Activated gamma-delta T cell (primary cell): ENCODE data around the gene TINCR.
"Not testable (repeated sequence)": the region's sequence is repeated elsewhere in the genome, so short reads cannot be mapped to it uniquely, and the experiment has no call there.

Source experiments
- DNase-seq: peaks from one replicate; lab custom pipeline; 2025; lab: John Stamatoyannopoulos, UW
- total RNA-seq, 2 donors: gene quantifications; one replicate each; lab custom pipeline; 2026; lab: John Stamatoyannopoulos, UW

Gene TINCR
- total RNA-seq = 1.6 to 2.4 reads per million in 2 donors

DNA sequence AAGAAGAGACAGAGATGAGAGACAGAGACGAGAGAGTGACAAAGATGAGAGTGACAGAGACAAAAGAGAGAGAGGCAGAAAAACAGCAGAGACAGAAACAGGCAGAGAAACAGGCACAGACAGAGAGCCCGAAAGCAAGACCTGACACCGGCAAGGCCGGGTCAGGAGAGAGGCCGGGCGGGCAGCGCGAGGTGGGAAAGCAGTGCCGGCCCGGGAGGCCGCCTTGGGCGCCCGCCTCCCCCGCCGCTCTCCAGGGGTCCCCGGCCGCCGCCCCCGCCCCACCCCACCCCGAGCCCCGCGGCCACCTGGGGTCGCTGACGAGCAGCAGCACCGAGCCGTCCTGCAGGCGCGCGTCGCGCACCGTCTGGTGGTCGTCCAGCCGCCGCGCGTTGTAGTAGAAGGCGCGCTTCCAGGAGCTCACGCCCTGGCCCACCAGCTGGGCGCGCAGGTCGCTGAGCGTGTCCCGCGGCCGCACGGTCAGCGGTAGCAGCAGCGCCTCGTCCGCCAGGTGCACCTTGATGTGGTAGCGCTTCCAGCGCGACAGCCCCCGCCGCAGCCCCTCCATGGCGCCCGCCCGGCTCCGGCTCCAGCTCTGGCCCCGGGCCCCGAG lies at the start of gene TINCR:
TINCR (minus strand) TSS at position 594 of the 610 bp plus-strand sequence.
- DNase-seq = no peak

DNA sequence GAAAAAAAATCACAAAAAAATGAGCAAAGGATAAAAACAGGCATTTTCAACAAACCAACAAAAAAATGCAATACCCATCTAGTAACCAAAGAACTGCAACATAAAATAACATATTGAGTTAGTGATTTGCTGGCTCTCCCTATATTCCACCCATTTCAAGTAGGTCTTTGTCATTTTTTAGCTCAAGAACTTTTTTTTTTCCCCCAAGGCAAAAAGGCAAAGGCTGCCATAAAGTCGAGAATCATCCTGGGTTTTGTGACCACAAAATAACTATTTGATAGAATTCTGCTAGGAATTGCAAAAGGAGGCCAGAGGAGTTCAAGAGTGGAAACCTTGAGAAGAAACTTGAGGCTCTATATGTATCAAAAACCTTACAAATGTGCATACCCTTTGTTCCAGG lies 49.3 kb upstream of the TINCR start:
- DNase-seq = no peak

GRCh38 chr19:5615756-5616327 lies 48.1 kb upstream of the TINCR start:
- DNase-seq = no peak

- DNase-seq = no peak
Observed at GRCh38 chr19:5612891-5613865, 45.4 kb upstream of the TINCR start.

- no peak for DNase-seq
Observed at GRCh38 chr19:5609881-5610448, 42.2 kb upstream of the TINCR start.

GRCh38 chr19:5608766-5609165 lies 41.0 kb upstream of the TINCR start:
- DNase-seq = not testable (repeated sequence)

- DNase-seq = no peak
Observed at GRCh38 chr19:5608291-5608690, 40.5 kb upstream of the TINCR start.

DNA sequence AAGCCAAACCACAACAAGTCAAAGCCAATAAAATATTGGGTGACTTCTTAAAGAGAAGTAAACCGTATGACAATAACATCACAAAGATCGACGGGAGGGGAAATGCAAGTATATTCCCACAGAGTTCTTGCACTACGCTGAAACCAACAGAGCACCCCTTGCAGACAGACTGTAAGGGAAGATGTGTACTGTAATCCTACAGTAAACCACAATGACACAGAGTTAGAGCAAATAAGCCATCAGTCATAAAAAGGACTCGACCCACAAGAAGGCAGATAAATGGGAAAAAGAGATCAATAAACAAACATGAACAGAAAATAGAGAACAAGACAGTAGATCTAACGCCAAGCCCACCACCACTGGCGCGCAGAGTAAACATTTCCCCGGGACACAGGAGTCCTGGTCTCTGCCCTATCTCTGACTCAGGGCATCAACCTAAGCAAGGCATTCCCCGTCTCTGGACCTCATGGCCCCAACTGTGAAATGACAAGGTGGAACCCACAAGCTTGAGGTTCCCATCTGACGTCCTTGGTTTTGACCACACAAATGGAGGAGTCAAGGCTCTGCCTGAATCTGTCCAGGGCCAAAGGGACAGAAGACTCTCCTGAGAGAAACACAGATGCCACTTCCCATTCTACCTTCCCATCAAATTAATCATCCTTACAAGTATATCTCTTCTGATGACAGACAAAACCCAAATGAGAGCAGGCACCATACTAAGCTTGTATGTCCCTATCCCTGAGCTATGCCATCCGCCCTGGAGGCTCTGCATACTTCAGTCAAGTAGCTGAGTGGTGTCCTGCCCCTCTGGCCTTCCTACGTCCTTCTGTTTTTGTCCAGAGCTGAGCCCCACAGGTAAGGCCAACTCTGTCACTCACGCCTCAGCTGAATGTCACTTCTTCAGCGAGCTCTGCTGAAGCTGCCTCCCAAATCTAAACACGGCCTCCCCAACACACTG lies 39.8 kb upstream of the TINCR start:
- DNase-seq = no peak

DNA sequence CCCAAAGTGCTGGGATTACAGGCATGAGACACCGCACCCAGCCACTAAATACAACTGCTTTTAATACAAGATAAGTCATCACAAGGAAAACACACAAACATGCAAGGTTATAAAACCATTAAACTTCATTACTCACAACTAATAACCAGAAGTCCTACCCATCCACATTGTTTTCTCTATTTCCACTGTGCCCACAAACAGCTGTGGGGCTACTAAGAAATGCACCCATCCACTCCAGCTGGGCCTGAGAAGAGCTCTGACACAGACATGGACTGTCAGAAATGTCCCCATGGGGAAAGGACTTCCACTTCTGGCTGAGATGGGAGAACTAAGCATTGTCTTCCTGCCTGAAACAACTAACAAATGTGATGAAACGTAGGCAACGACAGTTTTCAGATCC lies 37.6 kb upstream of the TINCR start:
- DNase-seq = no peak

DNA sequence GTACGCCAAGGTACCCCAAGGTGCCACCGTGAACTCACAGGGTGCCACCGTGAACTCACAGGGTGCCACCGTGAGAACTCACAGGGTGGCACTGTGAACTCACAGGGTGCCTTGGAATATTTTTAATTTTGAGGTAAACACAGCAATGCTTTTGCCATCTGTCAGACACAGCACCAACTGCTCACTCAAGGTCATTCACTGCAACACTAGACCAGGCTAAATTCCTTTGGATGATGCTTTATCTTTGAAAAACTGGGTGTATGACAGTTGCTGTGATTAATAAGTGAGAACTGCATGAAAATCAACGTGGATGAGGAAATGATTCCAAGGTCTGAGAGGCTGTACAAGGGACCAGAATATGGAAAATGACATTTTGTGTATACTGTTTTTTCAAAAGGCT lies 35.9 kb upstream of the TINCR start:
- no peak for DNase-seq

- DNase-seq = no peak
Observed at GRCh38 chr19:5600797-5601196, 33.0 kb upstream of the TINCR start.

DNA sequence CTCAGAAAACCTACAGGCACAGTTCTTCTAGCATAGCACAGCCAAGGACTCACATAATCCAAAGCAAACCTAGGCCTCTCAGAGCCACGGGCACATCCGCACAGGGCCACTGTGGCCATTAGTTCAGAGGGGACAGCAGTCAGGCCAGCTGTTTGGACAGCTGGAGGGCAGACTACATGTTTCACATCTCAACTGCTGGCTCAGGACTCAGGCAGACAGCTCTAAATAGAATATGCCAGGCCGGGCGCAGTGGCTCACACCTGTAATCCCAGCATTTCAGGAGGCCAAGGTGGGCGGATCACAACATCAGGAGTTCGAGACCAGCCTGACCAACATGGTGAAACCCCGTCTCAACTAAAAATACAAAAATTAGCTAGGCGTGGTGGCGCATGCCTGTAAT lies 28.0 kb upstream of the TINCR start:
- DNase-seq = no peak

GRCh38 chr19:5595129-5595528 lies 27.4 kb upstream of the TINCR start:
- no peak for DNase-seq

DNA sequence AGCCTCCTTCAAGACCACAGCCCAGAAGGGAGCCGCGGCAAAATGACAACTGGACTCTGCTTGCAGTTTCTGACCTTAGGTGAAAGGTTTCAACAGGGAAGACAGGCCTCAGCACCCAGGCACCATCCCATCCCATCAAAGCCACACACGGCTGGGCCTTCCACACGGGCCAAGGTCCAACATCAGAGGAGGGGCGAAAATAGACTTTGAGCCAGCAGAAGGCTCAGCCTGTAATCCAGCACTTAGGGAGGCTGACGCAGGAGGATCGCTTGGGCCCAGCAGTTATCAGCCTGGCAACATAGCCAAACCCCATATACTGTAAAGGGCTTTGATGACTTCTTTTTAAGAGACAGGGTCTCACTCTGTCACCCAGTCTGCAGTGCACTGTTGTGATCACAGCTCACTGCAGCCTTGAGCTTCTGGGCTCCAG lies 26.8 kb upstream of the TINCR start:
- DNase-seq = no peak

- no peak for DNase-seq
Observed at GRCh38 chr19:5593343-5594255, 25.8 kb upstream of the TINCR start.

DNA sequence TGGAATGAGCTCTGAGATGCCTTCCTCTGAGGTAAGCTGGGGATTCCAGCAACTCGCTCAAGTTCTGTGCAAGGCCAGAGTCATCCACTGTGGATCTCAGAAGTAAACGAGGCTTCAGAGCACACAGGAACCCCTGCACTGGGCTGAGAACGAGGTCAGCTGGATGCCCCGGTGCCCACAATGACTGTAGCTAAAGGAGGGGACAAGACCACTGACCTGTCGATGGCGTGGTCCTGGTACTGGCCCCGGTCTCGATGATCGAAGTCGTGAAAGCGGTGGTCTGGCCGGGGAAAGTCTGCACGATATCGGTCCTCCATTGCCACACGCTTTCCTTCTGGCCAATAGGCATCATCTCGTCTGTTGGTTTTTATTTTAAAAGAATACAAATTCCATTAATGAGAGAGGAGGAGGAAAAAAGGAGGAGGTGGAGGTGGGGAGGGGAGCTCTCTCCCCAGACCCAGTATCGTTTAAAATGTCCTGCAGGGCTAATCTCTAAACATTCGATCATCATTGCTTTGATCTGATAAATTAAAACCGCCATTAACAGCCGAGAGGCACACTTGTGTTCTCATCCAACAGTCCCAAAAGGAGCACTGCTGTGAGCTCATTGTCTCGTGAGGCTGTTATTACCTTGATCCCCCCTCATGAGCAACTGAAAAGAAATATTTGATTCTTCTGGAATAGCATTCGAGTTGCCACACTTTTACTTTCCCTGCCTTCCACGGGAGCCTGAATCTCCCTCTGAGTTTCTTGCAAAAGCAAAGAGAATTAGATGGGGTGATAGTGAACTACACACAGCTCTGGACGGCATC lies 25.0 kb upstream of the TINCR start:
- no peak for DNase-seq

GRCh38 chr19:5591476-5591875 lies 23.7 kb upstream of the TINCR start:
- no peak for DNase-seq

GRCh38 chr19:5590865-5591154 lies 23.1 kb upstream of the TINCR start:
- DNase-seq = no peak

DNA sequence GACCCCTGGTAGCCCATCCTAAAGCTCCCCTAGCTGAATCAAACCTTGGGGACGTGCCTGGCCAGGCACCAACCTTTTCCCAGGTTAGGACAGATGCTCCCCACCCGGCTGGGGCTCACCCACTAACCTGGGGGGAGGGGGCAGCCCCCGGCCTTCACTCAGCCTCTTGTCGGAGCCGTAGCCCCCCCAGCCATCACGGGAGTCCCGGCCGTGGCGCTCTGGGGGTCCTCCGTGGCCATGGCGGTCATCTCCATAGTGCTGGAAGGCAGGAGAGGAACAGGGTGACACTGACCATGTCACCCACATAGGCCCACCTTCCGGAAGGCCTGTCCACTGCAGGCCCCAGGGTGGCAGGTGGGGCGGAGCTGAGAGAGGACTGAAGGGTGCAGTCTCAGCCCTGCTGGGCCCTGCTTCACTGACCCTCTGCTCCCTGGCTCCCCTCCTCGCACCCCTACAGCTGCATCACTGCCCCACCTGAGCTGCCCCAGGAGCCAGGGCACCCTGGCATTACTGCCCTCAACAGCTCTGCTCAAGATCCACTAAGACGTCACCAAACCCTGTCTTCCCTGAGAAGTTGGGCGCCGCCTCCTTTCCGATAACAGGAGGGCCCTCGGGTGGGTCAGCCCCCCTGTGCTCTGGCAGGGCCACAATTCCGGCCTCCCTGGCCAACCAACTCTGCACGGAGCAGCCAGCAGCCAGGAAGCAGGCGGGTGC lies 22.6 kb upstream of the TINCR start:
- no peak for DNase-seq
